IPS-15b (cell line): Measurements from ENCODE around the gene TMEM181.
"Not testable (repeated sequence)": the region's sequence is repeated elsewhere in the genome, so short reads cannot be mapped to it uniquely, and the experiment has no call there.

ENCODE experiments used
- H3K27me3 ChIP-seq: one replicate; pipeline ENCODE4 v1.6.1; 2013; ENCODE audit warnings: low read length; ENCODE audit not compliant: control insufficient read depth, insufficient read depth
- H3K36me3 ChIP-seq: one replicate; pipeline ENCODE4 v1.6.1; 2013; ENCODE audit warnings: low read length; ENCODE audit not compliant: control insufficient read depth, insufficient read depth
- H3K4me1 ChIP-seq: one replicate; pipeline ENCODE4 v1.6.1; 2013; ENCODE audit warnings: mild to moderate bottlenecking, low read length; ENCODE audit not compliant: control insufficient read depth, insufficient read depth
- H3K4me3 ChIP-seq: one replicate; pipeline ENCODE4 v1.5.1; 2013; ENCODE audit warnings: low read depth, low read length
- H3K9ac ChIP-seq: one replicate; pipeline ENCODE4 v1.6.1; 2013; ENCODE audit warnings: low read depth, mild to moderate bottlenecking, low read length
- H3K9me3 ChIP-seq: one replicate; pipeline ENCODE4 v1.6.1; 2013; ENCODE audit warnings: mild to moderate bottlenecking, low read length; ENCODE audit not compliant: control insufficient read depth, insufficient read depth

TMEM181 gene

GRCh38 chr6:158631678-158632537 lies 72.0 kb downstream of the TMEM181 start:
- H3K4me1 ChIP-seq, result no peaks in the 10 kb centered on the region
- H3K9me3 ChIP-seq, result no peaks in the 10 kb centered on the region
- H3K36me3 ChIP-seq, result peaks cover 10% of the 10 kb centered on the region
- no peak overlapping the region for H3K4me3 ChIP-seq
- H3K9ac ChIP-seq, result no peak overlapping the region
- H3K27me3 ChIP-seq, result no peaks in the 10 kb centered on the region

- not testable (repeated sequence) for H3K9me3 ChIP-seq, H3K9ac ChIP-seq
Measured at GRCh38 chr6:158632538-158633119, 72.7 kb downstream of the TMEM181 start.

GRCh38 chr6:158633127-158633526 lies 73.2 kb downstream of the TMEM181 start:
- Histone ChIP-seq H3K9me3 (no peaks in the 10 kb centered on the region), H3K4me1 (no peaks in the 10 kb centered on the region), H3K4me3 (no peak overlapping the region), H3K9ac (no peak overlapping the region), H3K36me3 (peaks cover 9% of the 10 kb centered on the region), H3K27me3 (no peaks in the 10 kb centered on the region)

More at GRCh38 chr6:158632538-158633119, 72.7 kb downstream of the TMEM181 start:
- H3K4me1 ChIP-seq, H3K36me3 ChIP-seq, H3K27me3 ChIP-seq, H3K4me3 ChIP-seq: not testable (repeated sequence)

- H3K9ac ChIP-seq, result no peak overlapping the region
- H3K36me3 ChIP-seq, result peaks cover 5% of the 10 kb centered on the region
Measured at GRCh38 chr6:158634695-158635426, 75.0 kb downstream of the TMEM181 start.

GRCh38 chr6:158635427-158636073 lies 75.7 kb downstream of the TMEM181 start:
- peaks cover 5% of the 10 kb centered on the region for H3K36me3 ChIP-seq
- no peak overlapping the region for H3K9ac ChIP-seq
- no peaks in the 10 kb centered on the region for H3K27me3 ChIP-seq
- no peaks in the 10 kb centered on the region for H3K4me1 ChIP-seq
- no peak overlapping the region for H3K4me3 ChIP-seq
- H3K9me3 ChIP-seq, result no peaks in the 10 kb centered on the region

More at GRCh38 chr6:158634695-158635426, 75.0 kb downstream of the TMEM181 start:
- Histone ChIP-seq H3K4me1 (no peaks in the 10 kb centered on the region), H3K27me3 (no peaks in the 10 kb centered on the region), H3K9me3 (no peaks in the 10 kb centered on the region), H3K4me3 (no peak overlapping the region)

GRCh38 chr6:158636778-158637177 lies 76.9 kb downstream of the TMEM181 start:
- H3K36me3 ChIP-seq, result no peaks in the 10 kb centered on the region
- no peaks in the 10 kb centered on the region for H3K9me3 ChIP-seq
- no peak overlapping the region for H3K4me3 ChIP-seq
- H3K4me1 ChIP-seq, result no peaks in the 10 kb centered on the region
- no peaks in the 10 kb centered on the region for H3K27me3 ChIP-seq
- H3K9ac ChIP-seq, result no peak overlapping the region

GRCh38 chr6:158638324-158638854 lies 78.5 kb downstream of the TMEM181 start:
- H3K4me1 ChIP-seq, result no peaks in the 10 kb centered on the region
- no peaks in the 10 kb centered on the region for H3K27me3 ChIP-seq
- no peak overlapping the region for H3K4me3 ChIP-seq
- no peaks in the 10 kb centered on the region for H3K9me3 ChIP-seq
- H3K36me3 ChIP-seq, result no peaks in the 10 kb centered on the region
- no peak overlapping the region for H3K9ac ChIP-seq

- H3K9me3 ChIP-seq, result no peaks in the 10 kb centered on the region
- H3K27me3 ChIP-seq, result no peaks in the 10 kb centered on the region
- no peak overlapping the region for H3K4me3 ChIP-seq
- no peaks in the 10 kb centered on the region for H3K4me1 ChIP-seq
- no peak overlapping the region for H3K9ac ChIP-seq
- no peaks in the 10 kb centered on the region for H3K36me3 ChIP-seq
Measured at GRCh38 chr6:158639056-158639455, 79.2 kb downstream of the TMEM181 start.

GRCh38 chr6:158640519-158640918 lies 80.6 kb downstream of the TMEM181 start:
- Histone ChIP-seq H3K4me1 (no peaks in the 10 kb centered on the region), H3K4me3 (no peak overlapping the region), H3K9me3 (no peaks in the 10 kb centered on the region), H3K9ac (no peak overlapping the region), H3K27me3 (peaks cover 5% of the 10 kb centered on the region), H3K36me3 (no peaks in the 10 kb centered on the region)

- H3K4me1 ChIP-seq, result no peaks in the 10 kb centered on the region
- no peak overlapping the region for H3K9ac ChIP-seq
- H3K27me3 ChIP-seq, result peaks cover 13% of the 10 kb centered on the region
- no peak overlapping the region for H3K4me3 ChIP-seq
- no peaks in the 10 kb centered on the region for H3K36me3 ChIP-seq
- H3K9me3 ChIP-seq, result no peaks in the 10 kb centered on the region
Measured at GRCh38 chr6:158642097-158642601, 82.3 kb downstream of the TMEM181 start.

- Histone ChIP-seq H3K4me3 (peak overlapping the region; percentile 93), H3K27me3 (peaks cover 13% of the 10 kb centered on the region)
Measured at GRCh38 chr6:158643836-158644230, 83.9 kb downstream of the TMEM181 start.

More at GRCh38 chr6:158643836-158644230, 83.9 kb downstream of the TMEM181 start:
- Histone ChIP-seq H3K36me3 (no peaks in the 10 kb centered on the region), H3K9ac (peak overlapping the region; percentile 77), H3K9me3 (no peaks in the 10 kb centered on the region), H3K4me1 (no peaks in the 10 kb centered on the region)
